PC-3 (cell line): ENCODE results near the gene CDC45. TPM values are rescaled to one million over a fixed set of nuclear protein-coding genes. Genes with fewer than 3 reads are reported as not detected.

Experiments
- ATAC-seq: fragments of 200-7000 bp; cut with Tn5 transposase; 2 replicates; pipeline ENCODE4 v1.9.1; 2020; ENCODE audit warnings: mild to moderate bottlenecking, moderate library complexity
- BruUV-seq: library from RNA; stranded (reverse); fragments of 400-500 nt; replicated peaks from 2 replicates; lab custom pipeline; 2021; lab: Mats Ljungman, UMichigan
- CTCF ChIA-PET: fragments of 300-600 bp; sonication (Branson Sonifier 250); formaldehyde crosslinking; loops from one replicate; lab custom pipeline; 2022; ENCODE audit warnings: antibody characterized with exemption; lab: Charles Lee
- POLR2A ChIA-PET: fragments of 300-600 bp; sonication (Branson Sonifier 250); formaldehyde crosslinking; loops from one replicate; lab custom pipeline; 2022; ENCODE audit warnings: antibody characterized with exemption; ENCODE audit not compliant: unreplicated experiment; lab: Charles Lee
- DNase-seq: peaks from one replicate; pipeline ENCODE4 v3.0.0-alpha.2; 2015
- H2AFZ ChIP-seq: fragments of 300-600 bp; sonication (generic); 2 replicates; pipeline ENCODE4 v1.6.0; 2016; ENCODE audit warnings: antibody characterized with exemption, low read length
- H3F3A ChIP-seq: fragments of 300-600 bp; sonication (generic); one replicate; pipeline ENCODE4 v1.6.0; 2017; ENCODE audit warnings: antibody characterized with exemption, low read length, control low read depth, mild to moderate bottlenecking; ENCODE audit not compliant: unreplicated experiment
- H3K27ac ChIP-seq: fragments of 300-600 bp; sonication (generic); 2 replicates; pipeline ENCODE4 v1.5.1; 2016; ENCODE audit warnings: mild to moderate bottlenecking, low read length
- H3K27me3 ChIP-seq: fragments of 300-600 bp; sonication (generic); 2 replicates; pipeline ENCODE4 v1.6.1; 2016; ENCODE audit warnings: low read length, mixed read lengths
- H3K36me3 ChIP-seq: fragments of 300-600 bp; sonication (generic); 2 replicates; pipeline ENCODE4 v1.6.1; 2016; ENCODE audit warnings: low read depth, mixed run types, low read length, mixed read lengths
- H3K4me1 ChIP-seq: fragments of 300-600 bp; sonication (generic); 2 replicates; pipeline ENCODE4 v1.5.1; 2016; ENCODE audit warnings: low read length; ENCODE audit not compliant: insufficient read depth
- H3K4me2 ChIP-seq: fragments of 300-600 bp; sonication (generic); 2 replicates; pipeline ENCODE4 v1.6.0; 2016; ENCODE audit warnings: low read length
- H3K4me3 ChIP-seq: fragments of 300-600 bp; sonication (generic); 2 replicates; pipeline ENCODE4 v1.5.1; 2016; ENCODE audit warnings: mild to moderate bottlenecking, low read length, mixed read lengths
- H3K79me2 ChIP-seq: fragments of 300-600 bp; sonication (generic); 2 replicates; pipeline ENCODE4 v1.6.1; 2017; ENCODE audit warnings: low read length, mixed read lengths
- H3K9ac ChIP-seq: fragments of 300-600 bp; sonication (generic); 2 replicates; pipeline ENCODE4 v1.6.0; 2016; ENCODE audit warnings: mild to moderate bottlenecking, low read length
- H3K9me2 ChIP-seq: fragments of 300-600 bp; sonication (generic); replicated peaks from 2 replicates; pipeline ENCODE4 v1.6.1; 2016; ENCODE audit warnings: mixed run types, low read length, mixed read lengths
- H3K9me3 ChIP-seq: fragments of 300-600 bp; sonication (generic); 2 replicates; pipeline ENCODE4 v1.6.1; 2016; ENCODE audit warnings: low read length, mixed read lengths
- H4K20me1 ChIP-seq: fragments of 300-600 bp; sonication (generic); 2 replicates; pipeline ENCODE4 v1.6.1; 2016; ENCODE audit warnings: low read length, mixed read lengths
- EZH2 ChIP-seq: fragments of 300-600 bp; sonication (generic); IDR thresholded peaks from one replicate; pipeline ENCODE4 v1.6.1; 2017; ENCODE audit warnings: antibody characterized with exemption, mild to moderate bottlenecking, low read length; ENCODE audit not compliant: unreplicated experiment
- EZH2phosphoT487 ChIP-seq: fragments of 300-600 bp; sonication (generic); IDR thresholded peaks from 2 replicates; pipeline ENCODE4 v1.6.1; 2018; ENCODE audit warnings: mild to moderate bottlenecking, antibody characterized with exemption, low read length, borderline replicate concordance
- intact Hi-C: fragments of 100-400 bp; cut with micrococcal nuclease; formaldehyde crosslinking; loops from 2 replicates; pipeline ENCODE4 v1.9.0; 2023
- total RNA-seq: library from RNA; depleted of rRNA; stranded (reverse); fragments of >200 nt; gene quantifications from 2 replicates; pipeline ENCODE4 v1.2.3, GENCODE V29; 2014
- TF ChIP-seq, protein P1 (sequence below): fragments of 300-600 bp; sonication (generic); conservative IDR thresholded peaks from 2 replicates; pipeline ENCODE4 v1.5.1; 2017; ENCODE audit warnings: antibody characterized with exemption, low read depth, mild to moderate bottlenecking, low read length

The CDC45 gene
- total RNA-seq, 1 experiment from 2014 or later = 70.9 TPM

- ChIA-PET CTCF (no interaction called here), POLR2A (no interaction called here)
- no peaks in the 10 kb centered on the region for H3K9me2 ChIP-seq
- H4K20me1 ChIP-seq = no peaks in the 10 kb centered on the region
- no peaks in the 10 kb centered on the region for H3K4me1 ChIP-seq
- no peaks in the 10 kb centered on the region for H3K27me3 ChIP-seq
- intact Hi-C loops = no loop called here
- H3K27ac ChIP-seq = no peak overlapping the region
- no peaks in the 10 kb centered on the region for H3K9me3 ChIP-seq
- H3K36me3 ChIP-seq = peaks cover 32% of the 10 kb centered on the region; the same call in 1 of the 2 replicates
- H3K4me2 ChIP-seq = no peak overlapping the region
- no peak for ATAC-seq
- no peaks in the 10 kb centered on the region for H3F3A ChIP-seq
- no peaks in the 10 kb centered on the region for H3K79me2 ChIP-seq
- H3K4me3 ChIP-seq = no peak overlapping the region
- DNase-seq = no peak
- no peak overlapping the region for H3K9ac ChIP-seq
- TF ChIP-seq, protein P1, sequence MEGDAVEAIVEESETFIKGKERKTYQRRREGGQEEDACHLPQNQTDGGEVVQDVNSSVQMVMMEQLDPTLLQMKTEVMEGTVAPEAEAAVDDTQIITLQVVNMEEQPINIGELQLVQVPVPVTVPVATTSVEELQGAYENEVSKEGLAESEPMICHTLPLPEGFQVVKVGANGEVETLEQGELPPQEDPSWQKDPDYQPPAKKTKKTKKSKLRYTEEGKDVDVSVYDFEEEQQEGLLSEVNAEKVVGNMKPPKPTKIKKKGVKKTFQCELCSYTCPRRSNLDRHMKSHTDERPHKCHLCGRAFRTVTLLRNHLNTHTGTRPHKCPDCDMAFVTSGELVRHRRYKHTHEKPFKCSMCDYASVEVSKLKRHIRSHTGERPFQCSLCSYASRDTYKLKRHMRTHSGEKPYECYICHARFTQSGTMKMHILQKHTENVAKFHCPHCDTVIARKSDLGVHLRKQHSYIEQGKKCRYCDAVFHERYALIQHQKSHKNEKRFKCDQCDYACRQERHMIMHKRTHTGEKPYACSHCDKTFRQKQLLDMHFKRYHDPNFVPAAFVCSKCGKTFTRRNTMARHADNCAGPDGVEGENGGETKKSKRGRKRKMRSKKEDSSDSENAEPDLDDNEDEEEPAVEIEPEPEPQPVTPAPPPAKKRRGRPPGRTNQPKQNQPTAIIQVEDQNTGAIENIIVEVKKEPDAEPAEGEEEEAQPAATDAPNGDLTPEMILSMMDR = no peak
- TF ChIP-seq EZH2 (no peak), EZH2phosphoT487 (no peak)
- H2AFZ ChIP-seq = no peak overlapping the region
- BruUV-seq = no TSS peak
These were observed 23.2 kb upstream of the CDC45 start for GRCh38 chr22:19456541-19456940.

- no TSS peak for BruUV-seq
- Histone ChIP-seq H3K27me3 (no peaks in the 10 kb centered on the region), H3K9me2 (no peaks in the 10 kb centered on the region), H3K9me3 (no peaks in the 10 kb centered on the region), H3K9ac (no peak overlapping the region), H3K36me3 (peaks cover 34% of the 10 kb centered on the region; the same call in 1 of the 2 replicates), H3K4me3 (no peak overlapping the region), H3K4me1 (no peaks in the 10 kb centered on the region), H3K79me2 (no peaks in the 10 kb centered on the region), H3F3A (no peaks in the 10 kb centered on the region), H2AFZ (no peak overlapping the region), H3K27ac (no peak overlapping the region), H4K20me1 (no peaks in the 10 kb centered on the region), H3K4me2 (no peak overlapping the region)
- no peak for TF ChIP-seq EZH2
- ChIA-PET POLR2A (no interaction called here), CTCF (no interaction called here)
- ATAC-seq (no peak), DNase-seq (no peak)
- intact Hi-C loops = no loop called here
These were observed 21.8 kb upstream of the CDC45 start for GRCh38 chr22:19457828-19458428.

DNA sequence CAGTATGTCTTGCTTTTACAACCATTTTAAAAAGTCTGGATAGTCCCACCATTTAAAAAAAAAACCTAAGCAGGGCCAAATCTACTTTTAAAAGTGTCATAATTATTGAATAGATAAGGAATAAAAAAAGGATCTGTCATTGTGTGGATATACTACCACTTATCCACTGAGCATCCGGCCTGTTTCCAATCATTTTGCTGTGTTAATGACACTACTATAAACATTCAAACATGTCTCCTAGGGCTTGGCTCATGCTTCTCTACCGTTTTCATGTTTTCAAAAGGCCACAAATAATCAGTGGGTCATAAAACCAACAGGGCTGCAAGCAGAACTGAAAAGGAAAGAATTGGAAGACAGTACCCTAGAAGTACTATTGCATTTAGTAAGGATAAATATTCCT lies 19.7 kb upstream of the CDC45 start:
- Histone ChIP-seq H3F3A (no peaks in the 10 kb centered on the region), H3K9me3 (no peaks in the 10 kb centered on the region), H3K79me2 (no peaks in the 10 kb centered on the region), H3K36me3 (peaks cover 30% of the 10 kb centered on the region), H3K4me2 (no peak overlapping the region), H3K27ac (no peak overlapping the region), H3K9ac (no peak overlapping the region), H3K4me3 (no peak overlapping the region), H3K9me2 (no peaks in the 10 kb centered on the region), H4K20me1 (no peaks in the 10 kb centered on the region), H2AFZ (no peak overlapping the region), H3K4me1 (no peaks in the 10 kb centered on the region), H3K27me3 (no peaks in the 10 kb centered on the region)
- POLR2A ChIA-PET = no interaction called here
- TF ChIP-seq EZH2 (no peak), EZH2phosphoT487 (no peak)
- TF ChIP-seq, protein P1 = no peak
- DNase-seq = no peak
- BruUV-seq = no TSS peak
- intact Hi-C loops = no loop called here
- CTCF ChIA-PET = no interaction called here
- no peak for ATAC-seq
